OCI-LY1 (cell line): ENCODE data around the gene RAB6A.

Experiments
- CTCF ChIP-seq: fragments of 200-600 bp; sonication (generic), shearing (Covaris generic); IDR thresholded peaks from 2 replicates; pipeline ENCODE4 v1.5.1; 2017; ENCODE audit warnings: mild to moderate bottlenecking, antibody characterized with exemption, low read length, moderate library complexity, mixed read lengths
- EZH2 ChIP-seq: fragments of 200-600 bp; sonication (generic), shearing (Covaris generic); IDR thresholded peaks from 2 replicates; pipeline ENCODE4 v1.8.0; 2017; ENCODE audit warnings: borderline replicate concordance, mixed run types, mild to moderate bottlenecking, antibody characterized with exemption, low read length, moderate library complexity, mixed read lengths

GRCh38 chr11:73671701-73672100 is 89.2 kb downstream of the RAB6A start:
- TF ChIP-seq CTCF, result no peak
- no peak for TF ChIP-seq EZH2
